HG03045 (cell line): Measurements from ENCODE around the gene AHI1.

Source experiments
- ATAC-seq: cut with Tn5 transposase; IDR thresholded peaks from one replicate; pipeline ENCODE4 v1.9.1; 2021; ENCODE audit warnings: mild to moderate bottlenecking, moderate library complexity; ENCODE audit not compliant: unreplicated experiment

Gene AHI1

GRCh38 chr6:135464634-135465033 is 32.9 kb downstream of the AHI1 start:
- ATAC-seq = peak; percentile 60

- ATAC-seq = no peak
Observed at GRCh38 chr6:135461208-135461607, 36.3 kb downstream of the AHI1 start.

- no peak for ATAC-seq
Observed at GRCh38 chr6:135458051-135458450, 39.5 kb downstream of the AHI1 start.

GRCh38 chr6:135451617-135452190 is 45.8 kb downstream of the AHI1 start:
- ATAC-seq = no peak

- ATAC-seq = no peak
Observed at GRCh38 chr6:135449246-135449645, 48.3 kb downstream of the AHI1 start.

- peak; percentile 72 for ATAC-seq
Observed at GRCh38 chr6:135440087-135440792, 57.3 kb downstream of the AHI1 start.

GRCh38 chr6:135439549-135439948 is 58.0 kb downstream of the AHI1 start:
- ATAC-seq = no peak

GRCh38 chr6:135438907-135439535 is 58.5 kb downstream of the AHI1 start:
- no peak for ATAC-seq

GRCh38 chr6:135434991-135435390 is 62.5 kb downstream of the AHI1 start:
- no peak for ATAC-seq

GRCh38 chr6:135434095-135434494 is 63.4 kb downstream of the AHI1 start:
- ATAC-seq = no peak

- ATAC-seq = no peak
Observed at GRCh38 chr6:135428078-135428477, 69.5 kb downstream of the AHI1 start.

GRCh38 chr6:135426833-135427232 is 70.7 kb downstream of the AHI1 start:
- ATAC-seq = no peak

GRCh38 chr6:135424385-135424784 is 73.2 kb downstream of the AHI1 start:
- no peak for ATAC-seq

- ATAC-seq = peak; percentile 67
Observed at GRCh38 chr6:135423649-135424128, 73.9 kb downstream of the AHI1 start.

- ATAC-seq = no peak
Observed at GRCh38 chr6:135419162-135419561, 78.4 kb downstream of the AHI1 start.

GRCh38 chr6:135418040-135418760 is 79.3 kb downstream of the AHI1 start:
- no peak for ATAC-seq

GRCh38 chr6:135412761-135413160 is 84.8 kb downstream of the AHI1 start:
- no peak for ATAC-seq

- ATAC-seq = no peak
Observed at GRCh38 chr6:135411849-135412248, 85.7 kb downstream of the AHI1 start.

- ATAC-seq = no peak
Observed at GRCh38 chr6:135411339-135411738, 86.2 kb downstream of the AHI1 start.

GRCh38 chr6:135410856-135411255 is 86.7 kb downstream of the AHI1 start:
- ATAC-seq = no peak

GRCh38 chr6:135403584-135403983 is 94.0 kb downstream of the AHI1 start:
- ATAC-seq = no peak
